NCI-H146 treated with DMSO at 0.1 percent for 48 hours (cell line): ENCODE results near the gene COA3.

Experiments used
- DNase-seq: peaks from one replicate; lab custom pipeline; 2025; ENCODE audit not compliant: unreplicated experiment; lab: John Stamatoyannopoulos, UW

Gene COA3

GRCh38 chr17:42798383-42799380, at the start of gene COA3, which contains the start of gene CNTD1:
Gene COA3, minus strand, starts transcription at chr17:42798704. Its CDS starts 23 bp downstream, at chr17:42798681.
Gene CNTD1, plus strand, starts transcription at chr17:42798861. Its CDS starts 207 bp downstream, at chr17:42799068.
- peak; percentile 71 for DNase-seq

GRCh38 chr17:42848093-42848492, 49.6 kb upstream of the COA3 start:
- DNase-seq = no peak

GRCh38 chr17:42846594-42847280, 48.2 kb upstream of the COA3 start:
- no peak for DNase-seq

GRCh38 chr17:42845918-42846593, 47.6 kb upstream of the COA3 start:
- no peak for DNase-seq

- no peak for DNase-seq
These were observed 47.0 kb upstream of the COA3 start for GRCh38 chr17:42845556-42845917.

- no peak for DNase-seq
These were observed 46.5 kb upstream of the COA3 start for GRCh38 chr17:42844761-42845555.

GRCh38 chr17:42844271-42844670, 45.8 kb upstream of the COA3 start, which contains the start of gene AOC2:
Gene AOC2, plus strand, starts transcription at chr17:42844580. Its CDS starts 47 bp downstream, at chr17:42844627.
- DNase-seq = no peak

- peak; percentile 23 for DNase-seq
These were observed 44.9 kb upstream of the COA3 start for GRCh38 chr17:42843358-42843934.

GRCh38 chr17:42841975-42842685, 43.6 kb upstream of the COA3 start:
- no peak for DNase-seq

- DNase-seq = no peak
These were observed 37.2 kb upstream of the COA3 start for GRCh38 chr17:42835732-42836131.

- peak; percentile 58 for DNase-seq
These were observed 35.4 kb upstream of the COA3 start for GRCh38 chr17:42833767-42834422.

- DNase-seq = peak; percentile 73
These were observed 34.6 kb upstream of the COA3 start, which contains the start of gene PSME3 for GRCh38 chr17:42832934-42833766. Gene PSME3, plus strand, starts transcription at chr17:42833397. Its CDS starts 235 bp downstream, at chr17:42833632.

- DNase-seq = no peak
These were observed 33.9 kb upstream of the COA3 start for GRCh38 chr17:42832213-42832933.

GRCh38 chr17:42830971-42831370, 32.5 kb upstream of the COA3 start:
- DNase-seq = no peak

GRCh38 chr17:42827472-42827871, 29.0 kb upstream of the COA3 start:
- no peak for DNase-seq

GRCh38 chr17:42821176-42821575, 22.7 kb upstream of the COA3 start:
- DNase-seq = no peak

GRCh38 chr17:42819939-42820535, 21.5 kb upstream of the COA3 start:
- DNase-seq = peak; percentile 37
